GM19324 (cell line): Measurements from ENCODE around the gene CHCHD5.

Experiments used
- ATAC-seq: cut with Tn5 transposase; IDR thresholded peaks from one replicate; pipeline ENCODE4 v1.9.1; 2021; ENCODE audit warnings: mild to moderate bottlenecking, moderate library complexity; ENCODE audit not compliant: unreplicated experiment, low FRiP score

CHCHD5 gene

DNA sequence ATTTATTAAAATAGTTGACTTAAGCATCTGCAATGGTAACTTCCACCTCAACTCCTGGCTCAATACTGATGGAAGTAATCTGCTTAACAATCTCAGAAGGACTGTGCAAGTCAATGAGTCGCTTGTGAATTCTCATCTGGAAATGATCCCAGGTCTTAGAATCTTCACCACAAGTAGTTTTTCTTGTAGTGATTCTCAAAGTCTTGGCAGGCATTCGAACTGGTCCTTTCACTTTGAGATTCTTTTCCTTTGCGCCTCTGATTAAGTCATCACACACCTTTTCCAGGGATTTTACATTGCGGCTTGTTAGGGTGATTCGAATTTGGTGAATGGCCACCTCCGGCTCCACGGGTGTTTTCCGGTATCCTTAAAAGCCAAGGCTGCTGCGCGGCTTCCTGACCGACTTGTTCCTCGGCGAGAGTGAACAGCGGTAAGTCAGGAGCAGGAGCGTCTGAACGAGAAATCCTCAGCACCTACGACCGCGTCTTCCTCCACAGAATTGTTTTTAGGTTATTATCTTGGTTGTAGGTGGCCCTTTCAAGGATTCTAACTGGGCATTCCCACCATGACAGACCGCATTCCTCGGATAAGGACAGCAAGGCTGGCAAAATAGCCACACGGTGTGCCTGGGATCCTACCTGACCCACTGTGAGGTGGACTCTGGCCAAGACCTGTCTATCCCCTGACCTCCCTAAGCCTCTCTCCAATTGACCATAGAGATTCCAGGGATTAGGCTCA lies 37.5 kb downstream of the CHCHD5 start:
- ATAC-seq: no peak

DNA sequence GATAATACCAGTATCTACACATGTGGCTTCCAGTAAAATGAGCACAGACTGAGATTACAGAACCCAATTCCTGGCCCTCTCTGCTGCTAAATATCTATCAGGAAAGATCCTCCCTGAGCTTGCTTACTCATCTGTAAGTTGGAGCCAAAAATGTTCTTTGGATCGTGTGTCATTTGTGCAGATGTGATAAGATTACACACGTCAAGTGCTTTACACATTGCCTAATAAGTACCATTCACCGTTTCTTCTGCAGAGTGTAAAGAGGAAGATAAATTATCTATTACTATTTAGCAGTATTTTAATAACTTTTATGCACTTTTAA lies 38.1 kb downstream of the CHCHD5 start:
- ATAC-seq: no peak

DNA sequence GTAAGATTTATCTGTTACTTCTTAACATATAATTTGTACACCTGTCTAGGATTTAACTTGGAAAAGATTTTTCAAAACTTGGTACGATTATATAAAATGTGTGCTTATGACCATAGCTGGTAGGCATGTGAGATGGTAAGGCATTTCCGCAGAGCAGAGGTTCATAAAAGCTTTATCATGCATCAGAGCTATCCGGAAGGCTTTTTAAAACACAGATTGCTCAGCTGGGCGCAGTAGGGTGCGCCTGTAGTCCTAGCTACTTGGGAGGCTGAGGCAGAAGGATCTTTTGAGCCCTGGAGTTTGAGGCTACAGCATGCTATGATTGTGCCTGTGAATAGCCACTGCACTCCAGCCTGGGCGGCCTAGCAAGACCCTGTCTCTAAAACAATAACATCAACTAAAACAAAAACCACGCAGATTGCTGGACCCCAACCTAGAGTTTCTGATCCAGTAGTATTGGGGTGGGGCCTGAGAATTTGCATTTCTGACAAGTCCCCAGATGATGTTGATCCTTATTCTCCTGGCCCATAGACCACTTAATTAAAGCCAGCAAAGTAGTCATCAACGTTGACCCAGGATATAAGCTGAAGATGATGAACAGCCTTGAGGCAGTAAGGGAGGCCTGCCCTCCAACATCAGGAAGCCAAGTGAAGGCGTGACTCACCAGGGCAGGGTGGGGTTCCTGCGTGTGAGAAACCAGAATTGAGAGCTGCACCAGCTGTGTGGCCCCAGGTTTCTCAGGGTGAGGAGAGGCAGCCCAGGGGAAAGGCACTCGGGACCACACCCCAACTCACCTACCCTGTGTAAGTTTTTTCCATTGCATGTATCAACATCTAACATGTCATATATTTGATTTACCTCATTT lies 39.7 kb downstream of the CHCHD5 start:
- peak; percentile 72 for ATAC-seq

DNA sequence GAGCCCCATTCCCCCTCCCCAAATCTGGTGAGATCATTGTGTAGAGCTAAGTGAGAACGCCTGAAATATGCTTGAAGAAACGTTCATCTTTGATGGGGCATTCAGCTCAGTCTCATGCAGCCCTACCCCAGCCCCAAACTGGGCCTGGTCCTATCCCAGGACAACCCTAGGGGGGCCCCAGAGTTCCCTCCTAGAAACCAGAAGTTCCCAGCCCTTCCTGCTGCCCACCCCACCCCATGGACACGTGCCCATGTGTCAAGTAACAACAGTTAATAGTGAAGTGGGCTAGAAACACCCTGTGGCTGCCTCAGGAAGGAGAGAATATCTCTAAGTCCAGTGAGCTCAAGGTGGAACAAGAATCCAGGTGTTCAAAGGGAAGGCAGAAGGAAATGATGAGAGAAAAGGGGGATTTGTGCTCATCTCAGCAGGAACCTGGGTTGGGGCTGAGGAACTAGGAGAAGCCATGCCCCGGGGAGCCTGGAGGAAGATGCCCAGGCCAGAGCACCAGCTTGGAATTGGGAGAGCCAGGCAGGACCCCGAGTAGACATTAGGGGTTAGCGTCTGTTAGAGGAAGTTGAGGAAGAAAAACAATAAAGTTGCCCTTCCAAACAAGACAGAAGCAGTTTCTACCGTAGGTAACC lies 41.2 kb downstream of the CHCHD5 start:
- ATAC-seq: no peak

DNA sequence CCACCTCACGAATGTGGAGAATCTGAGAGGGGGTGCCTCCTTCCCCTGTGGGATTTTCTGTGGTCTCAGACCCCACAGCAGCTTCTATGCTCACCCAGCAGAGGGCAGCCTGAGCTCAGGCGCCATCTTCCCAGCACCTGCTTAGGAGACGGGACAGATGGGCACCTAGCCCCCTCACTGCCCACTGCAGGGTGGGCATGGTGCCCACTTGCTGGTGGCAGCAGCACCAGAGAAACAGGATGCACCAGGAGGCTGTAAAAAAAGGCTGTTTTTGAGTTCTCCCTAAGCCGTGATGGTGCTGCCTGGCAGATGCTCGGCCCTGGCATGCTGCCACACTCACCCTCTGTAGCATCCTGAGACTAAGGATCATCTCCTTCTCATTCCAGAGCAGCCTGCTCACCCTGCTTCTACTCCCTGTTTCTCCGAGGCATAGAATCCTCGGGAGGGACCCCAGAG lies 42.2 kb downstream of the CHCHD5 start:
- no peak for ATAC-seq

DNA sequence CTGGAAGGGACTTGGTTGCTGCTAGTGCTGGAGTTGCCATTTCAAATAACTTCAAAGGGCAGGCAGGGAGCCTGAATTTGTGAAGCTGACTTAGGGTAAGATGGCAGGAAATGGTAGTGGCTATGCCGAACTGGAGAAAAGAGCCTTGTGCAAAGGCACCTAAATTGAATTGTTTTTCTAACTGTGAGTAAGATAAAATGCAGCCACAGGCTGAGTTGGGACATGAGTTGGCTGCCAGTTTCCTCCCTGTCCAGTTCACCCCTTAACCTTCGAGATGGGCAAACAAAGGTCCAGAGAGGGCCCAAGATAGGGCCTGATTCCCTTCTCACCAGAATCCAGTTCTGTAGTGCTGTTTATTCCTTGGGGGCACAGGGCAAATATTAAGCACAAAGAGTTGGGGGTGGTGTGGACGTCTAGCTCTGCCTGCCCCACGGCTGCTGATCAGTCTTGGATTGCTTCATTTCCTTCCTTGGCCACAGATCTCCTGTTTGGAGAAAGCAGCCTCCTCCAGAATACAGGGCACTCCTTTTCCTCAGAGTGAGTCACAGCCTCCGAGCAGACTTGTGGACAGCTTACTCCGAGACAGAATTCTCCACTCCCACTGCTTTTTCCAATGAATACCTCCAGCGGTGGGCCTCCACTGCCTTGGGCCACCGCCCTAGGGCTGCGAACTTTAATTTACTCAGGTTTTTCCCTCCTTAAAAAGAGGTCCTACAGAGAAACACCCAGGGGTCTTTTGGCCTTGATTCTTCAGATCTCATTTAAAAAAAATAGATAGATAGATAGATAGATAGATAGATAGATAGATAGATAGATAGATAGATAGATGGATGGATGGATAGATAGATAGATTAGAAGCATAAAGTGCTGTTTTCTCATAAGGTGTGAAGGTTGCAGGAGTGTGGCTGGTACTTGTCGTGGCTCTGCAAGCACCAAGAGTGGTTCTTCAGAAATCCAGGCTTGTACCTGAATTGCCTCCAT lies 42.9 kb downstream of the CHCHD5 start:
- ATAC-seq: no peak

DNA sequence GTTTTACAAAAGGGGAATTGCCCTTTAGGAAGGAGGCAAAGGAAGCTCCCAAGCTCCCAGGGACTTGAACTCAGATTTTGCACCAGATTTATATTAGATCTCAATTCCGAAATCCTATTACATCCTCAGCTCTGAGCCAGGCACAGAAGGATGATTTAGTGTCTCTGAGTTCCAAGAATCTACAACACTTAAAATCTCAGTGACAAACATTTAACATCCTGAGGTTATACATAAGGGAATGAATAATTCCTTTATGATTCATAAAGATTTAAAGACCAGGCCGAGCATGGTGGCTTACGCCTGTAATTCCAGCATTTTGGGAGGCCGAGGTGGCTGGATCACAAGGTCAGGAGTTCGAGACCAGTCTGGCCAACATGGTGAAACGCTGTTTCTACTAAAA lies 44.8 kb downstream of the CHCHD5 start:
- ATAC-seq: no peak

DNA sequence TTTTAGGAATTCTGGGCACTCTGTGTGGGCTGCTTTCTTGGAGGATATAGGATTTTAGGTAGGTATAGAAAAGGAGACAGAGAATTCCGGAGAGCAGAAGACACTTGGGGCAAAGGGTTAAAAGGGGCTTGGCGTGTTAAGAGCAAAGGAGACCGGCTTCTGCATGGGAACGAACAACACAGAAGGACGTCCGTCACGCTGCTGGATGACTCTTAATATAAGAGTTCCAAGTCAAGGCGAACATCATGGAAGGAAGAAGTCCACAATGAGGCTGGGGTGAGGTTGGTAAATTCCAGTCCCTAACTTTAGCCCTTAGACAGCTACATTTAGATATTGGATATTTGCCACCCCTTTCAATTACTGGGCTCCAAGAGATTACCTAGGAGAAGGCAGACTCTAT lies 45.4 kb downstream of the CHCHD5 start:
- no peak for ATAC-seq

DNA sequence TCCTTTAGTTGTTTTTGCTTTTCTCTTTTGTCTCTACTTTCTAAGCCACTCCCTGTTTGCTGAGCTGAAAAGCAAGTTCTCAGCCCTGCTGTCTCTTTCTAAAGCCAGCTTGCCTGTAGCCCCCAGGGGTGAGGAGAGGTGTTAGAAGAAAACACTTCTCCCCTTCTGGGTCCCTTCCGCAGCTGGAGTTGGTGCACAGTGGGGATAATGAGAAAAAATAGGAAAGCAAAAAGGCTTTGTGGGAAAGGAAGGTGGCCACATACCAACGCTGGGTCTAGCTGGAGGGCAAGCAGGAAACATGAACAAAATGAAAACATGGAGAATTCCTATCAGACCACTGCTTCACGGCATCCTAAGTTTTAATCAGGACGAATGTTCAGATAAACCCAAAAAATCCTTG lies 45.9 kb downstream of the CHCHD5 start:
- ATAC-seq: no peak

DNA sequence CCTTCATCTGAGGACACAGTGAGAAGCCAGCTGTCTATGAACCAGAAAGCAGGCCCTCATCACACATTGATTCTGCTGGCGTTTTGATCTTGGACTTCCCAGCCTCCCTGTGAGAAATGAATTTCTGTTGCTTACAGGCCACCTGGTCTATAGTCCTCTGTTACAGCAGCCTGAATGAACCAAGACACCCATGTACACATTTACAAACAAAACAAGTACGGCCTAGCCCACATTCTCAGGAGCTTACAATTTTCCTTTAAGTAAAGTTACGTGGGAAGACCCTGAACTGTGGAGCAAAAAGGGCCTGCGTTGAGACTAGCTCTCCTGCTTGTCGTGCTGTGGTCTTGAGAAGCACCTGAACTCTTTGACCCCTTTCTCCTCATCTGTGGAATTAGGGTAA lies 49.3 kb downstream of the CHCHD5 start:
- ATAC-seq: no peak

DNA sequence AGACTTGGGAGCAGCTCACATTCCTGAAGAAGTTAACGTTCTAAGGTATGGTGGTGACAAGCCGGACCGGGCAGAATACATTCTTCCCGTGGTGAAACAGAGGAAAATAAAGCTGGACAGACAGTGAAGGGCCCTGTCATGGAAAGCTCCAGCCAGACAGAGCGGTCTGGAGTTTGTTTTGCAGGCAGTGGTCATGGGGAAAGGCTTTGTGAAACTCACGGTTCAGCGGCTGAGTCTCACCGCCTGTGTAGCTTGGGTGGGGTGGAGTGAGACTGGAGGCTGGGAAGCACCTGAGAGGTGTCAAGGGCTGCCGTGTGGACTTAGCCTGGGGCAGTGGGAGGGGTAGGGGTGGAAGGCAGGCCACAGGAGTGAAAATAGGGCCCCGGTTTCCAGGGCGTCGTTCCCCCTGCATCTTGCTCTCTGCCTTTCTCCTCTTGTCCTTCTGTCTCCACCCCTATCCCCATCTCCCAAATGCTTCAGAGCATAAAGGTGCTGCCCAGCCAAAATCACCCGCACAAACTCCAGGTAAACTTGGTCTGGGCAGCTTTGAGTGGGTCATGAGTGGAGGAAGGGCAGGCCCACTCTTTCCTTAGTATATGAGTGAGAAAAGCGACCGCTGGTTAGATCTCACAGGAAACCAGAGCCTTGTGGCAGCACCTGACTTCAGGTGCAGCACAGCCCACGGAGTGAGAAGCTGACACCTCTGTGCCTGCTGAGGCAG lies 49.9 kb downstream of the CHCHD5 start:
- ATAC-seq: no peak

DNA sequence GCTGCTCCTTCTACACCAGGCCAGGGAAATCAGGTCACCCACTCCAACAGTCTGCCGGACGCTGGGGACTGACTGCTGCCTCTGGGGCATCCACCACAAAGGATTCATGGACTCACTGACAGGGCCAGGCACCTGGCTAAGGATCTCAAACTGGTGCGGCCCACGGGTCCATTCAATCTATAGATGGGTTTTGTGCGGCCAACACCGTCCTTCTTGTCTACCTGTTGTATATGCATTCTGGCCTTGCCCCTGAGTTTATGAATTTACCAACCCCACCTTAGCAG lies 50.4 kb downstream of the CHCHD5 start:
- ATAC-seq: no peak

DNA sequence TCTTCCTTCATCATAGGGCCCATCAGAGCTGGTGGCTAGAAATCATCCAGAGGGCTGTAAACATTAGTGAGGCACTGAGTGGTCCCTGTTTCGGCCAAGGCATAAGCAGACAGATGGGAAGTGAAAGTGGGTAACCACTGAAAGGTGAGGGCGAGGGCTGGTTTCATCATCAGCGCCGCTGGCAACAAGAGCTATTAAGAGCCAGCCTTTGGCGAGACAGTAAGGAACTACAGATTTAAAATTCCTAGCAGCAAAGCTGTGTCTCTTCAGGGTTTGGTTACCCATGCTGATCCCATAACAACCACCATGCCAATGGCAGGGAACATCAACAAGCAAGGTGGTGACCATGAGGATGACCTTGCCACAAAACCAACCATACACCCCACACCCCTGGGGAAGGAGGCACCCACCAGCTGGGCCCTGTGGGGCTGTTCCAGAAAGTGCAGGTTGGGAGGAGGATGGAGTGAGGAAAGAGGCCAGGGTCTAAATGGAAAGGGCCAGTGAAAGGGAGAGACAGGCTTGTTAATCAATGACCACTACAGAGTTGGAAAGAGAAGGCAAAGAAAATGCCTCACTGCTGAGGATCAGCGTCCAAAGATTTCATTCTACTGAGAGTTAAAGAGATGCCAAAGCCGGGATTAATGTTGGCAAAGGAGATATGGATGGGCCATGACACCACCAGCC lies 52.3 kb downstream of the CHCHD5 start:
- ATAC-seq: peak; percentile 77

DNA sequence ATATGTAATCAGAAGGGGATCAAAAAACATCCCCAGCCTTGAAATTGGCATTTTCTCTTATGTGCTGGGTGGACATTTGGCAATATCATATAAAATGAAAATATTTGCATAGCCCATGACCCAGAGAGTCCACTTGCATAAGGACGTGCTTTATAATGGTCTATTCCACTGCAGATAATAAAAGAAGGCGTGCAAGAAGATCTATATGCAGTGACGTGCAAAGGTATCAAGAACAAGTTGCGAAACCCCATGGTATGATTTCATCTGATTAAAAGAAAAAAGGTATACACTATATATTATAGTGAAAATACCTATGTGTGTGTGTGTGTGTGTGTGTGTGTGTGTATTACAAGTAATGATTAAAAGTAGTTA lies 52.9 kb downstream of the CHCHD5 start:
- no peak for ATAC-seq
